ENCODE results near the gene CARD11.

DNA sequence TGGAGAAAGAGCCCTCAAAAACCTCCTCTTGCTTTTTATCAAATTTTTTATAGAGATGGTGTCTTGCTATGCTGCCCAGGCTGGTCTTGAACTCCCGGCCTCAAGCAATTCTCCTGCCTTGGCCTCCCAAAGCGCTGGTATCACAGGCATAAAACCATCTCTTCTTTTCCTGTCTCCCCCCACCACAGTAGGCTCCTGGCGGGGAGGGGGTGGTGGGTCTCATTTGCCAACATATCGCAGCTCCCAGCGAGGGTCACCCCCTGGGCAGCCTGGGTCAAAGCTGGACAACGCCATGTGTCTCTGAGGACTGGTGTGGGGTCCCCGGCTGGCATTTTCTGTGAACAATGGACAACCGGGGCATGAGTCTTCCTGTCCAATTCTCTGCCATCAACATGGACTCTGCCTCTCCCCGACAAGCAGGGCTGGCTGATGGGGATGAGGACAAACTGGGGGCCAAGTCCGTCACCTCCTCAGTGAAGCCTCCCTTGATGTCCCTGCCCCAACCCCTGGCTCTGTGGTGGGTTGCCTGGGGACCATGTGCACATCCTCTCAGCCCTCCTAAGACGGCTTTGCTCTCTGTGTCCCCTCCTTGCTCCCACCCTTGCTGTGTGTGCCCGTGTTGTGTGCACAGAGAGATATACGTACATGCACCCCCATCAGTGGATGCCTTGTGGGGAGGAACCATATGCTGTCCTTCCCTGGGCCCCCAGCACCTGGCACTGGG lies 113.2 kb downstream of the CARD11 start:
- TF ChIP-seq CTCF (IDR thresholded peaks at IDR 0.05; ENCODE audit: insufficient read depth, low read length), result no peak
- TF ChIP-seq GABPA (IDR thresholded peaks at IDR 0.05; ENCODE audit: low read depth), result no peak
- TF ChIP-seq POLR2AphosphoS5 (IDR thresholded peaks at IDR 0.05; ENCODE audit: low read depth), result no peak

All from HL-60 (cell line).